ENCODE results near the gene RYR3.

GRCh38 chr15:33737687-33738601 lies 427.2 kb downstream of the RYR3 start:
- no peak for TF ChIP-seq POLR2A (IDR thresholded peaks at IDR 0.05)
- TF ChIP-seq CTCF (IDR thresholded peaks at IDR 0.05), result peak in 3 of 4 experiments; percentile 35 to 52 (median 43)
